Measurements from ENCODE around the gene GALNT7.

The GALNT7 gene

DNA sequence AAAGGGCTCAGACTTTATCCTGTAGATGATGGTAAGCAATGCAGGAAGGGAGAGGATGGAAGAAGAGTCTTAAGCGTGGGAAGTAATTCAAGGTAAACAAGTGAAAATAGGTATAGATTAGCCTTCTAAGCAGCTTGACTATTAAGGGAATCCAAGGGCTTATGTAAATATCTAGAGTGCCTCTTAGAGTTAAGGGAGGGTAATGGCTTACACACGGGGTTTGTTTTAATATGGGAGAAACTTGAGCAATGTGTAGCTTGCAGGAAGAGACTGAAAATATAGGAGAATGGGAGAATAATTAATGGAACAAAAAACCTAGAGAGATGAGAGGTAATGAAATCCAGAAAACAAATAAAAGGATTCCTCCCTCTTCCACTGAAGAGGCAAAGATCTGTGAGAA lies 189.3 kb downstream of the GALNT7 start:
- no peak for DNase-seq (ENCODE audit: low spot score)

DNA sequence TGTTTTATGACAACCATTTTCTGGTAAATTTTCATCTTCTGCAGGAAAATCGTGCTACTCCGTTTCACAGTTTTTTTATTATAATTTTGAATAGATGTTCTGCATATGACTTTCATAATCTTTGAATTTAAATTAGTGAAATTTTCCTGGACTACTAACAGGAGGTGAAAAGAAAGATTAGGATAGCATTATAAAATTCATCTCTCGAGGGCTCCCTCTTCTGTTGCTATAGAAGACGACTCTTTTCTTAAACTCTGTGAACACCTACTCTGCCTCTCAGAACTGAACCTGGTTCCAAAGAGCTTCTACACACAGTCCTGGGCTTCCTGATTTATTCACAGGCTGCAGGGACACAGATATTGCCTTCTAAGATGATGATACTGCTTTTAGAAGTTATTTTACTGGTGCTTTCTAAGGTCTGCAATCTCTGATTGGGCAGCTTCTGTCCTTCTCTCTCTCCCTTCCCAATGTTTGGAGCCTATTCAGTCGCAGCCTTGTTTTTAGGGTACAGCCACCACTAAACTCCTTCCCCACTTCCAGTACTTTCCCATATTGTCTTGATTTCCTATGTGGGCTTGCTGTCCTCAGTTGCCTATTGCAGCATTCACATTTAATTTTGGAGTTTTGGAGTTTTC lies 192.1 kb downstream of the GALNT7 start:
- DNase-seq (ENCODE audit: low spot score): no peak

DNA sequence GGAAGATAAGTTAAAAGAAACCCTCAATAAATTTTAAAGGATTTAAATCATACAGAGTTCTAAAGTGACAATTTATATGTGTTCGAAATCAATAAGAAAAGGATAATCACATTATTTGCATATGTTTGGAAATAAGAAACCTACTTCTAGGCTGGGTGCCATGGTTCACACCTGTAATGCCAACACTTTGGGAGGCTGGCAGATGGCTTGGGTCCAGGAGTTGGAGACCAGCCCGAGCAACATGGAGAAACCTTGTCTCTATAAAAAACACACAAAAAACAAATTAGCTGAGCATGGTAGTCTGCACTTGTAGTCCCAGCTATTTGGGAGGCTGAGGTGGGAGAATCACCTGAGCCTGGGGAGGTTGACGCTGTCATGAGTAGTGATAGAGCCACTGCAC lies 194.1 kb downstream of the GALNT7 start:
- no peak for DNase-seq (ENCODE audit: low spot score)

DNA sequence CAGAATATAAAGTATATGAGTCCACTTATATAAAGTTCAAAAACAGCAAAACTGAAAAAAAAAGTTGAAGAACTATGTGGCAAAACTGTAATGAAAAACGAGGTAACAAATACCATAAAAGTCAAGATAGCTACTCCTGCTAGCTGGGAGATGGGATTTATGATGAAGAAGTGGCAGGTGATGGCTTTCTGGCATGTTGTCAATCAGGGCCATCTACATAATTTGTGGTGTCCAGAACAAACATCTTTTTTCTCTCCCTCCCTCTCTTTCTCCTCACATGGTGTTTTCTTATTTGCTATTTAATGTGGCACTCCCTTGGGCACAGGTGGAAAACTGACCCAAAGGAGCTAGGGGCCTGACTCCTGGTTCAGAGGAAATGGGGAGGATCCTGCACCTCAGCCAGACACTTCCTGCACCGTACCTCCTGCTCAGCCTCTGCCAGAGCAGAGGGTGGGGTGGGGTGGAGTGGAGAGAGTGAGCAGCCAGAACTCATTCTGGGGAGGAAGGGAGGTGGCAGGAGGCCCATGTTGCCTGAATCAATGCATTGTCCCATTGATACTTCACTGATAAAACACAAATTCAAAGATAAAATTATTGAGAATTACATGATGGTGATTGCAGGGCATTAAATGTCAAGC lies 196.9 kb downstream of the GALNT7 start:
- no peak for DNase-seq (ENCODE audit: low spot score)

DNA sequence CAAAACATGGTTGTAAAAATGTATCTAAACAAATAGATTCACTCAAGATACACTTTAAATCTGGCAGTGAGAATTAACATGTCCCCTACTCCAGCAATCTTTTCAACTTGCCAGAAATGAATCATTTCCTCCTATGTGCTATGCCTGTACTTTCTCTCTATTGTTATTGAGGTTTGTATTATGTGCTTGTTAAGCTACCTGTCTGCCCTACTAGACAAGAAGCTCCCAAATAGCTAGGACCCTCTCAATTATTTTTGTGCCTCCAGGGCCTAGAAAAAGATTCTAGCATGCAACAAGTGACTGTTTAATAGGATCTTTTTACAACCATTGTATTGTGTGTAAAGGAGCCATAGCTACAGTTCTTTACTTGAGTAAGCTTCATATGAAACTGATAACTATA lies 198.7 kb downstream of the GALNT7 start:
- DNase-seq (ENCODE audit: low spot score): no peak

DNA sequence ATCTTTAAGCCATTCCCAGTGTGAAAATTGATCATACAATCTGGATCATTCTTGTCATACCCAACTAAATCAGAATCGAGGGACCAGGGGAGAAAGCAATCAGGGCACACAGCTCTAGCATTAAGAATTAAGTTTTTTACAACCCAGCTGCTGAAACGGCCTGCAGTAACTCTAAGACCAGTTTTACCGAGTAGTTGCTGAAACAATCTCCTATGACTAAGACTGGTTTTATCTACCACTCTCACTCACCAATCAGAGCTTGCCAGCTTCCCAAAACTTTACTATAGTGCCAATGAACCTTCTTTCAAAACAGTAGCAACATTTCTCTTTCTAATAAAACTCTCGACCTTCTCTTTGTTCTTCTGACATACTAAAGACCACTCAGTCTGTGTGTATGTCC lies 199.3 kb downstream of the GALNT7 start:
- no peak for DNase-seq (ENCODE audit: low spot score)

DNA sequence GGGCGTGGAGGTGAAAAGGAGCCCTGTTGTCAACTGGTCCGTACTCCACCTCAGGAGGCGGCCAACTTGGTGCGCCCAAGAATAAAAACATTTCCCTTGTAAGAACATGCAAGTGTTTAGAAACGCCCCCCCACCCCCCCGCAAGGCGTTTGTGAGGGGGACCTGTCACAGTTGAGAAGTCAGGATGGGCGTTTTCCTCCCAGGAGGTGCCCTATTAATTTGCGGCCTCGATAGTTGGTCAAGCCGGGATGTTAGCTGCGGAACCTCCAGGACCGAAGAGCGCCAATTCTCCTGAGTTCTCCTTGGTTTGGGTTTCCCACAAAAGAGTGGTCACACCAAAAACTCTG lies 201.5 kb downstream of the GALNT7 start:
- no peak for DNase-seq (ENCODE audit: low spot score)

DNA sequence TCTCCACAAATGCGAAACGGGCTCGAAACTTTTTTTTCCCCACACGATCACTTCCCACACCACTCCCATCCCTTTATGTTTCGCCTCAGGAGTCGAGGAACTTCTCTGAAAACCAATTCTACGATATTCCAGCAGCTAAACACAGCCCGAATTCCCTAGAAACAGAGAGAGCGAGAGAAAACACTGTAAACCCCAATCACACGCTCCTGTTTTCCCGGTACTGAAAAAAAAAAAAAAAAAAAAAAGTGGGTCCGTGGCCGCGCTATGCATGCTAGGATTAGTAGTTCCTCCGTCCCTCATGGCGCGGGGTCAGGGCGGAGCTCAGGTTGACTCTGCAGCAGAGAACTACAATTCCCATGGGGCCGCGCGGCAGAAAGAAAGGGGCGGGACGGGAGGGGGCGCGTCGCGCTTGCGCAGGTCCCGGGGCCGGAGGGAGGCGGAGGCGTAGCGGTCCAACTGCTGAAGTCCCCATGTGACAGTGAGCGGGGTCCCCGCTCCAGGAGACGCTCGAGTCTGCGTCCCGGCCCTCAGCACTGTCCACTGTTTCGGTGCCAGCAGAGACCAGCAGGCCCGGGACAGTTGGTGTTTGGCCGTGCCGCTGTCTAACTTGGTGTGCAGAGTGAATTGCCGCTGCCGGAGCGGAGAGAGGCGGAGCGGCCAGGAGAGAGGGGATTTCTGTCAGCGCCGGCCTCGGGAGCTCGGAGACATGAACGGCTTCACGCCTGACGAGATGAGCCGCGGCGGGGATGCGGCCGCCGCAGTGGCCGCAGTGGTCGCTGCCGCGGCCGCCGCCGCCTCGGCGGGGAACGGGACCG lies 202.1 kb downstream of the GALNT7 start, which contains the start of gene SAP30:
SAP30 (plus strand) TSS at position 478 of the 815 bp plus-strand sequence; CDS start at position 707, 229 bp downstream.
- DNase-seq (ENCODE audit: low spot score): peak; percentile 98

DNA sequence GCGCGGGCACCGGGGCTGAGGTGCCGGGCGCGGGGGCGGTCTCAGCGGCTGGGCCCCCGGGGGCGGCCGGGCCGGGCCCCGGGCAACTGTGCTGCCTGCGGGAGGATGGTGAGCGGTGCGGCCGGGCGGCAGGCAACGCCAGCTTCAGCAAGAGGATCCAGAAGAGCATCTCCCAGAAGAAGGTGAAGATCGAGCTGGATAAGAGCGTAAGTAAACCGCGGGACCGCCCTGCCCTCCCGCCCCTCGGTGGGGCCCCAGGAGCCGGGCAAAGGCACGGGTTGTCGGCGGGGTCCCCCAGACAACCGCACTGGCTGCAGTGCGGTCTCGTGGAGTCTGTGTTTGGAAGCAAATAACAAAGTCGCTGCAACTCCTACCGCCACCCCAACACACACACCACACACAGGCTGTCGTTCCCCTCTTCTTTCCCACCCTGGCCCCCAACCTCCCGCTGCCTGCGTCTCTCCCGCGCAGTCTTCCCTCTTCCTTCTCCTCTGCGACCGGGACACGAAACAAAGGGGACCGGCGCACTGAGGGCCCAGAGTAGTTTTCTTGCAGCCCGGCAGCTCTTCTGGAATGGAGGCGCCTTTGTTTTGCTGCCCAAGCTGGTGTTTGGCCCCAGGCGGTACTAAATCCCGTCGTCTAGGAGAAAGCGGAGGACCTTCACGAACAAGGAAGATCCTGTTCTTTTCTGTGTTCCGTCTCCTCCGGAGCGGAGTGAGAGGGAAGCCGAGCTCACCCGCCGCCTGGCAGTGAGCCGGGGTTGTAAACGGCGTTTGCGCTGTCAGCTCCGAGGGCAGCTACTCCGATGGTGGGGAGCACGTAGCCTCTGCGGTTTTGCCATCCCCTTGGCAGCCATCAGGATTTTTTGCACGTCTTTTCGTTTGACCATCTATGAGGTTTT lies 202.9 kb downstream of the GALNT7 start:
- peak; percentile 82 for DNase-seq (ENCODE audit: low spot score)

Measured in globus pallidus (tissue), 1 donor.